Neural cell (in vitro differentiated cells): ENCODE measurements around the gene CACNA1B. TPM values are rescaled to one million over a fixed set of nuclear protein-coding genes. Genes with fewer than 3 reads are reported as not detected.

Experiments
- H2AFZ ChIP-seq: fragments of 200-600, 300-800 bp; sonication (generic), shearing (Covaris generic); 2 replicates; pipeline ENCODE4 v1.6.0; 2014; ENCODE audit warnings: low read depth, mild to moderate bottlenecking, antibody characterized with exemption, low read length, moderate library complexity
- H3F3A ChIP-seq: fragments of 200-600 bp; shearing (Covaris generic); 2 replicates; pipeline ENCODE4 v1.6.1; 2016; ENCODE audit warnings: mild to moderate bottlenecking, moderate library complexity, mixed read lengths, antibody characterized with exemption, low read length; ENCODE audit not compliant: insufficient read depth, poor library complexity, severe bottlenecking
- H3K27ac ChIP-seq: fragments of 200-600, 300-800 bp; sonication (generic), shearing (Covaris generic); 2 replicates; pipeline ENCODE4 v1.5.1; 2014; ENCODE audit warnings: mild to moderate bottlenecking, low read length, moderate library complexity
- H3K27me3 ChIP-seq: fragments of 300-800, 200-600 bp; sonication (generic), shearing (Covaris generic); 2 replicates; pipeline ENCODE4 v1.6.0; 2014; ENCODE audit warnings: mild to moderate bottlenecking, low read depth, low read length, moderate library complexity; ENCODE audit not compliant: insufficient read depth
- H3K36me3 ChIP-seq: fragments of 300-800, 200-600 bp; sonication (generic), shearing (Covaris generic); 2 replicates; pipeline ENCODE4 v1.5.1; 2014; ENCODE audit warnings: mild to moderate bottlenecking, antibody characterized with exemption, low read length, moderate library complexity; ENCODE audit not compliant: insufficient read depth
- H3K4me2 ChIP-seq: fragments of 300-800, 200-600 bp; sonication (generic), shearing (Covaris generic); 2 replicates; pipeline ENCODE4 v1.6.0; 2014; ENCODE audit warnings: mild to moderate bottlenecking, low read length
- H3K4me3 ChIP-seq: fragments of 300-800, 200-600 bp; sonication (generic), shearing (Covaris generic); 2 replicates; pipeline ENCODE4 v1.5.1; 2014; ENCODE audit warnings: mild to moderate bottlenecking, low read length, moderate library complexity
- H3K79me2 ChIP-seq: fragments of 200-600 bp; shearing (Covaris generic); replicated peaks from 2 replicates; pipeline ENCODE4 v1.6.0; 2014; ENCODE audit warnings: mild to moderate bottlenecking, low read length, moderate library complexity; ENCODE audit not compliant: insufficient read depth
- H3K9ac ChIP-seq: fragments of 300-800, 200-600 bp; sonication (generic), shearing (Covaris generic); 2 replicates; pipeline ENCODE4 v1.6.1; 2016; ENCODE audit warnings: mild to moderate bottlenecking, low read length, mixed read lengths
- H3K9me2 ChIP-seq: fragments of 200-600 bp; shearing (Covaris generic); 2 replicates; pipeline ENCODE4 v1.6.1; 2016; ENCODE audit warnings: mild to moderate bottlenecking, low read length, mixed read lengths; ENCODE audit not compliant: insufficient read depth
- H3K9me3 ChIP-seq: fragments of 200-600, 300-800 bp; sonication (generic), shearing (Covaris generic); 2 replicates; pipeline ENCODE4 v1.6.1; 2016; ENCODE audit warnings: mild to moderate bottlenecking, mixed run types, low read length, moderate library complexity, mixed read lengths
- H4K20me1 ChIP-seq: fragments of 200-600 bp; shearing (Covaris generic); 2 replicates; pipeline ENCODE4 v1.6.1; 2016; ENCODE audit warnings: mild to moderate bottlenecking, mixed run types; ENCODE audit not compliant: insufficient read depth
- EP300 ChIP-seq: fragments of 450-650 bp; conservative IDR thresholded peaks from 2 replicates; pipeline ENCODE4 v1.6.1; 2014; ENCODE audit warnings: antibody characterized with exemption, mild to moderate bottlenecking, moderate library complexity; ENCODE audit not compliant: poor library complexity, severe bottlenecking
- EZH2 ChIP-seq: fragments of 200-600, 300-800 bp; shearing (Covaris generic), sonication (generic); IDR thresholded peaks from 2 replicates; pipeline ENCODE4 v1.6.1; 2014; ENCODE audit warnings: antibody characterized with exemption, low read length, borderline replicate concordance, mild to moderate bottlenecking; ENCODE audit not compliant: insufficient read depth, poor library complexity, severe bottlenecking
- MXI1 ChIP-seq: fragments of 450-650 bp; conservative IDR thresholded peaks from 2 replicates; pipeline ENCODE4 v1.6.1; 2014; ENCODE audit warnings: antibody characterized with exemption, mild to moderate bottlenecking; ENCODE audit not compliant: poor library complexity, severe bottlenecking
- POLR2AphosphoS5 ChIP-seq: IDR thresholded peaks from 2 replicates; pipeline ENCODE4 v1.6.1; 2012
- RAD21 ChIP-seq: fragments of 450-650 bp; conservative IDR thresholded peaks from 2 replicates; pipeline ENCODE4 v1.6.1; 2014; ENCODE audit warnings: antibody characterized with exemption, mild to moderate bottlenecking, moderate library complexity
- SMC3 ChIP-seq: fragments of 450-650 bp; conservative IDR thresholded peaks from 2 replicates; pipeline ENCODE4 v1.6.1; 2014; ENCODE audit warnings: antibody characterized with exemption, mild to moderate bottlenecking, moderate library complexity; ENCODE audit not compliant: poor library complexity
- TAF1 ChIP-seq: IDR thresholded peaks from 2 replicates; pipeline ENCODE4 v1.6.1; 2012; ENCODE audit warnings: low read depth
- polyA plus RNA-seq: library from polyadenylated mRNA; depleted of rRNA; stranded (reverse); fragments of >200 nt; gene quantifications from 2 replicates; pipeline ENCODE4 v1.2.3, GENCODE V29; 2014
- TF ChIP-seq, protein P1 (sequence below): fragments of 450-650 bp; IDR thresholded peaks from 2 replicates; pipeline ENCODE4 v1.5.1; 2014; ENCODE audit warnings: antibody characterized with exemption, mild to moderate bottlenecking, moderate library complexity; ENCODE audit not compliant: poor library complexity, severe bottlenecking
- TF ChIP-seq, protein P2 (sequence below): IDR thresholded peaks from 2 replicates; pipeline ENCODE4 v1.6.1; 2012; ENCODE audit warnings: borderline replicate concordance

Gene CACNA1B
- polyA plus RNA-seq, 1 donor from 2014 or later = 5.8 TPM

DNA sequence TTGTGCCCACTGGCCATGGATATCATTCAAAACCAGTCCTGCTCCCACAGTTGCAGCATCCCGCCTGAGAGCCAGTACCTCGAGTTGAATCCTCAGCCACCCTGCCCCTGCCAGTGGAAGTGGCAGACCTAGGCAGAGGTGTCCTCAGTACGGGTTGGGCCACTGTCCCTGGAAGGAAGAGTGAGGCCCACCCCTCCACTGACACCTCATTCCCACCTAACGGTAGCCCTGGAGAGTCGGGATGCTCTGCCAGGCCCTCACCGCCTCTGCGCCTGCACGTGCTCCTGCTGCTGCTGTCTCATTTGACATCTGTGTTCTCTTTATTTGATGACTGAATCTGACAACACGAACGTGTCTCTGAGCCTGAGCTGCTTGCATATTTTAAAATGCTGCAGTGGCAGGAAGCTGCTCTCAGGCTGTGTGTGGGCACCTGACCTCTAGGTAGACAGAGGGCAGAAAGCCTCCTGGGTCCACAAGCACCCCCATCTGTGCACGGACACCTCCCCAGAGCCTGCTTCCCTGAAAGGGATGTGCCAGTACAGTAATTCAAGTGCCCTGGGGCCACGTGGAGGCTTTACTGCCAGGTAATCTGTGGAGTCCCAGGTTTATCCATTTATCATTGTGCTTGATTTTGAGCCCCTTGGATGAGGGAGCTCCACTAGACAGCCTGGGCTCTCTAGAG is 194.7 kb downstream of the CACNA1B start:
- no peaks in the 10 kb centered on the region for H3K9me3 ChIP-seq
- H3K4me2 ChIP-seq = no peak overlapping the region
- TF ChIP-seq EP300 (peak; percentile 17), POLR2AphosphoS5 (no peak)
- H3K79me2 ChIP-seq = no peaks in the 10 kb centered on the region
- H2AFZ ChIP-seq = no peak overlapping the region
- no peaks in the 10 kb centered on the region for H3K9me2 ChIP-seq
- peak overlapping the region; percentile 36 for H3K27ac ChIP-seq
- H3K36me3 ChIP-seq = no peaks in the 10 kb centered on the region
- H3K4me3 ChIP-seq = no peak overlapping the region
- no peaks in the 10 kb centered on the region for H3K27me3 ChIP-seq
- no peaks in the 10 kb centered on the region for H3F3A ChIP-seq
- no peaks in the 10 kb centered on the region for H4K20me1 ChIP-seq
- peak overlapping the region; percentile 10 for H3K9ac ChIP-seq

DNA sequence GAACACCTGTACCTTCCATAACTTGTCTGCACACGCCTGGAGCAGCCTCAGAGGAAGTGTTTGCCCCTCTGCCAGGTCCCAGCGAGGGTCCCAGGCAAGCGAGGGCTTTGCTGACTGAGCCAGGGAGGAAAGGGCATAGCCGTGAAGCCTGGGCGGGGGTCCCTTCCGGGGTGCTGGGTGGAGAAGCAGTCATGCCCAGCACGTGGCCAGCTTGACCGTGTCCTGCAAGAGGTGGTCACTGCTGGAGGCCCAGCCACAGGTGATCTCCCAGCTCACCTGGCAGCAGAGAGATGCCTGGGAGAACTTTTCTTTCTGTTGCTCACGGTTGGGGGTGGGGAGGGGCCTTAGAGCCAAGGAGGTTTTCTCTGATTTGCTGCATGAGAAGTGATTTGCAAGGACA is 195.3 kb downstream of the CACNA1B start:
- TF ChIP-seq EP300 (no peak), TAF1 (no peak), EZH2 (no peak), MXI1 (no peak), POLR2AphosphoS5 (no peak), SMC3 (no peak), RAD21 (no peak)
- TF ChIP-seq, protein P1, sequence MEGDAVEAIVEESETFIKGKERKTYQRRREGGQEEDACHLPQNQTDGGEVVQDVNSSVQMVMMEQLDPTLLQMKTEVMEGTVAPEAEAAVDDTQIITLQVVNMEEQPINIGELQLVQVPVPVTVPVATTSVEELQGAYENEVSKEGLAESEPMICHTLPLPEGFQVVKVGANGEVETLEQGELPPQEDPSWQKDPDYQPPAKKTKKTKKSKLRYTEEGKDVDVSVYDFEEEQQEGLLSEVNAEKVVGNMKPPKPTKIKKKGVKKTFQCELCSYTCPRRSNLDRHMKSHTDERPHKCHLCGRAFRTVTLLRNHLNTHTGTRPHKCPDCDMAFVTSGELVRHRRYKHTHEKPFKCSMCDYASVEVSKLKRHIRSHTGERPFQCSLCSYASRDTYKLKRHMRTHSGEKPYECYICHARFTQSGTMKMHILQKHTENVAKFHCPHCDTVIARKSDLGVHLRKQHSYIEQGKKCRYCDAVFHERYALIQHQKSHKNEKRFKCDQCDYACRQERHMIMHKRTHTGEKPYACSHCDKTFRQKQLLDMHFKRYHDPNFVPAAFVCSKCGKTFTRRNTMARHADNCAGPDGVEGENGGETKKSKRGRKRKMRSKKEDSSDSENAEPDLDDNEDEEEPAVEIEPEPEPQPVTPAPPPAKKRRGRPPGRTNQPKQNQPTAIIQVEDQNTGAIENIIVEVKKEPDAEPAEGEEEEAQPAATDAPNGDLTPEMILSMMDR = no peak
- TF ChIP-seq, protein P2, sequence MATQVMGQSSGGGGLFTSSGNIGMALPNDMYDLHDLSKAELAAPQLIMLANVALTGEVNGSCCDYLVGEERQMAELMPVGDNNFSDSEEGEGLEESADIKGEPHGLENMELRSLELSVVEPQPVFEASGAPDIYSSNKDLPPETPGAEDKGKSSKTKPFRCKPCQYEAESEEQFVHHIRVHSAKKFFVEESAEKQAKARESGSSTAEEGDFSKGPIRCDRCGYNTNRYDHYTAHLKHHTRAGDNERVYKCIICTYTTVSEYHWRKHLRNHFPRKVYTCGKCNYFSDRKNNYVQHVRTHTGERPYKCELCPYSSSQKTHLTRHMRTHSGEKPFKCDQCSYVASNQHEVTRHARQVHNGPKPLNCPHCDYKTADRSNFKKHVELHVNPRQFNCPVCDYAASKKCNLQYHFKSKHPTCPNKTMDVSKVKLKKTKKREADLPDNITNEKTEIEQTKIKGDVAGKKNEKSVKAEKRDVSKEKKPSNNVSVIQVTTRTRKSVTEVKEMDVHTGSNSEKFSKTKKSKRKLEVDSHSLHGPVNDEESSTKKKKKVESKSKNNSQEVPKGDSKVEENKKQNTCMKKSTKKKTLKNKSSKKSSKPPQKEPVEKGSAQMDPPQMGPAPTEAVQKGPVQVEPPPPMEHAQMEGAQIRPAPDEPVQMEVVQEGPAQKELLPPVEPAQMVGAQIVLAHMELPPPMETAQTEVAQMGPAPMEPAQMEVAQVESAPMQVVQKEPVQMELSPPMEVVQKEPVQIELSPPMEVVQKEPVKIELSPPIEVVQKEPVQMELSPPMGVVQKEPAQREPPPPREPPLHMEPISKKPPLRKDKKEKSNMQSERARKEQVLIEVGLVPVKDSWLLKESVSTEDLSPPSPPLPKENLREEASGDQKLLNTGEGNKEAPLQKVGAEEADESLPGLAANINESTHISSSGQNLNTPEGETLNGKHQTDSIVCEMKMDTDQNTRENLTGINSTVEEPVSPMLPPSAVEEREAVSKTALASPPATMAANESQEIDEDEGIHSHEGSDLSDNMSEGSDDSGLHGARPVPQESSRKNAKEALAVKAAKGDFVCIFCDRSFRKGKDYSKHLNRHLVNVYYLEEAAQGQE = no peak
- Histone ChIP-seq H2AFZ (no peak overlapping the region), H3K4me2 (no peak overlapping the region), H3K9me3 (no peaks in the 10 kb centered on the region), H3K9ac (peak overlapping the region; percentile 10), H3K9me2 (no peaks in the 10 kb centered on the region), H3K27ac (peak overlapping the region; percentile 36), H3K27me3 (no peaks in the 10 kb centered on the region), H4K20me1 (no peaks in the 10 kb centered on the region), H3K79me2 (no peaks in the 10 kb centered on the region), H3F3A (no peaks in the 10 kb centered on the region), H3K4me3 (no peak overlapping the region), H3K36me3 (no peaks in the 10 kb centered on the region)
